ENCODE measurements around the gene CCDC170.

DNA sequence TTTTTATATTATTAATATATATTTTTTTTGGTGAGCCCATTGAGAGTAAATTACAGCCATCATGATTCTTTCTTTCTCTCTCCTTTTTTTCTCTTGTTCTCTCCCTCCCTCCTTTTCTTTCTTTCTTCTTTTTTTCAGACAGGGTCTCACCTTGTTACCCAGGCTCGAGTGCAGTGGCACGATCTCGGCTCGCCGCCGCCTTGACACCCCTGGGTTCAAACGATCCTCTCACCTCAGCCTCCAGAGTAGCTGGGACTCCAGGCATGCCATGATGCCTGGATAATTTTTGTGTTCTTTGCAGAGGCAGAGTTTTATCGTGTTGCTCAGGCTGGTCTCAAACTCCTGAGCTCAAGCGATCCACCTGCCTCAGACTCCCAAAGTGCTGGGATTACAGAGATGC lies 1.6 kb downstream of the CCDC170 start:
- TF ChIP-seq CTCF (IDR thresholded peaks at IDR 0.05) (no peak), TCF7L2 (IDR thresholded peaks at IDR 0.05; ENCODE audit: low read depth, low read length) (no peak), POLR2AphosphoS5 (IDR thresholded peaks at IDR 0.05; ENCODE audit: low read depth, low read length) (no peak)

Data from Panc1 (cell line).